ENCODE data around the gene PLCG1. TPM values are rescaled to one million over a fixed set of nuclear protein-coding genes. Genes with fewer than 3 reads are reported as not detected.

PLCG1 gene
- total and polyA plus RNA-seq, 2 donors from 2014 or later: 12.5 to 117 TPM

DNA sequence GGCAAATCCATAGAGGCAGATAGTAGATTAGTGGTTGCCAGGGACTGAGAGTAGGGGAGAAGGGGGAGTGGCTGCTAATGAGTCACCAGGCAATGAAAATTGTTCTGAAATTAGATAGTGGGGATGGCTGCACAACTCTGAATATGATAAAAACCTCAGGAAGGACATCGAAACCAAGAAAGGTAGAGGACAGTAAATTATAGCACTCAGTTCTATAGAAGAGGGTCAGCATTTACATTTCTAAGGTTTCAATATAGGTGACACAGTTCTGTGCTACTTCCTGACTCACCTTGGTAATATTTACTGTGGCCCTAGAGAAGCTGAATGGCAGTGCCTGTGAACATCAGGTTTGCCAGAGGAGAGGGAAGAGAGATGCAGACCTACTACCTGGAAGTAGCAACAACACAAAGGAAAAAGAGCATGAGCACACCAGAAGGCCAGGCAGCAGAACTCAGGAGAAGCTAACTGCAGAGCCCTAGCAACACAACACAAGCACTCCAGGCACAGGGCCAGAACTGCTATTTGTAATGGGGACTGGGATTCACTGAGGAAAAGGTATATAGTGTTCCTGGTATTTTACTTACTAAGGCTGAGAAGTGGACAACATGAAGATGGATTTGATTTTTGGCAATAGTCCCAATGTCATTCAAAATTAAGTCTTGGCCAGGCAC lies 75.9 kb downstream of the PLCG1 start:
- intact Hi-C loops (cut with DNase I): no loop called here
- Histone ChIP-seq H3K4me1 (ENCODE audit: control insufficient read depth in 2 of 3, insufficient read depth in 2 of 3, low read depth in 1 of 3, low read length in 3 of 3) (peaks cover 0 to 2% (median 0%) of the 10 kb centered on the region in 3 donors), H3K9me3 (ENCODE audit: control insufficient read depth in 2 of 3, insufficient read depth in 1 of 3, low read length in 3 of 3) (no peaks in the 10 kb centered on the region), H3K27me3 (ENCODE audit: control insufficient read depth, insufficient read depth, low read length) (no peaks in the 10 kb centered on the region), H3K27ac (ENCODE audit: low read depth in 2 of 2, low read length in 2 of 2) (no peak overlapping the region), H3K4me3 (ENCODE audit: low read length in 3 of 3) (no peak overlapping the region), H3K36me3 (ENCODE audit: control insufficient read depth in 2 of 3, insufficient read depth in 3 of 3, low read length in 3 of 3) (no peaks in the 10 kb centered on the region), H3K9ac (ENCODE audit: low read length in 3 of 3) (no peak overlapping the region)
- DNase-seq: no peak
- FAIRE-seq: no peak
- TF ChIP-seq, protein P1, sequence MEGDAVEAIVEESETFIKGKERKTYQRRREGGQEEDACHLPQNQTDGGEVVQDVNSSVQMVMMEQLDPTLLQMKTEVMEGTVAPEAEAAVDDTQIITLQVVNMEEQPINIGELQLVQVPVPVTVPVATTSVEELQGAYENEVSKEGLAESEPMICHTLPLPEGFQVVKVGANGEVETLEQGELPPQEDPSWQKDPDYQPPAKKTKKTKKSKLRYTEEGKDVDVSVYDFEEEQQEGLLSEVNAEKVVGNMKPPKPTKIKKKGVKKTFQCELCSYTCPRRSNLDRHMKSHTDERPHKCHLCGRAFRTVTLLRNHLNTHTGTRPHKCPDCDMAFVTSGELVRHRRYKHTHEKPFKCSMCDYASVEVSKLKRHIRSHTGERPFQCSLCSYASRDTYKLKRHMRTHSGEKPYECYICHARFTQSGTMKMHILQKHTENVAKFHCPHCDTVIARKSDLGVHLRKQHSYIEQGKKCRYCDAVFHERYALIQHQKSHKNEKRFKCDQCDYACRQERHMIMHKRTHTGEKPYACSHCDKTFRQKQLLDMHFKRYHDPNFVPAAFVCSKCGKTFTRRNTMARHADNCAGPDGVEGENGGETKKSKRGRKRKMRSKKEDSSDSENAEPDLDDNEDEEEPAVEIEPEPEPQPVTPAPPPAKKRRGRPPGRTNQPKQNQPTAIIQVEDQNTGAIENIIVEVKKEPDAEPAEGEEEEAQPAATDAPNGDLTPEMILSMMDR (IDR thresholded peaks at IDR 0.05; ENCODE audit: borderline replicate concordance, extremely low read depth, insufficient read depth): no peak

DNA sequence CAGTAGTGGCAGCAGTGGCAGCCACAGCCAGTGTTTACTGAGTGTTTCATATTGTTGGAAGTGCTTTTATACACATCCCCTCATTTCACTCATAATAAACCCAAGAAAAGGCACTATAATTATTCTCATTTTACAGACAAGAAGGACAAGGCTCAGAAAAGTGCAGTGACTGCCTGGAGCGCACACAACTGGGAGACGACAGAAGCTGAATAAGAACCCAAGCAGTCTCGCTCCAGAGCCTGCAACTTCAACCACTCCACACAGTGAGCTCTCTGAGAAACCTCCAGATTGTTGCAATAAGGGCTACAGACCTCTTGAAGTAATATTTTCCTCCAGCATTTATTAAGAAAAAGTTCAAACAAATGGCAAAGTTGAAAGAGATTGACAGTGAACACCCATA lies 76.9 kb downstream of the PLCG1 start:
- no peak for FAIRE-seq
- no peaks in the 10 kb centered on the region for H3K27me3 ChIP-seq (ENCODE audit: control insufficient read depth, insufficient read depth, low read length)

DNA sequence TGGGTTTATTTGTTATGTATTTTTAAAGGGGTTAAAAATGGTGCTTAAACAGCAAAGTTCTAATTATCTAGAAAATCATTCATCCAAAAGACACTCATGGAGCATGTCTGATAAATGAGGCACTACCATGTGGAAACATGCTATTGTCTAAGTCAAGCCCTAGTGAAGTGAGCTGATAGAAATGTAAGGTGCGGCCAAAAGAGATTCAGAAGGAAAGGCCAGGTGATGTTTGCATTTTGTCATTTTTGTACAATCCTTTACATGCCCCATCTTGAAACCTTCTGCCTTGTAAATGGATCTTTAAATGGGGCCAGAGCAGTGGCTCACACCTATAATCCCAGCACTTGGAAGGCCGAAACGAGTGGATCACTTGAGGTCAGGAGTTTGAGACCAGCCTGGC lies 77.3 kb downstream of the PLCG1 start:
- Histone ChIP-seq H3K9ac (ENCODE audit: low read length in 3 of 3) (no peak overlapping the region), H3K27me3 (ENCODE audit: control insufficient read depth, insufficient read depth, low read length) (no peaks in the 10 kb centered on the region), H3K27ac (ENCODE audit: low read depth in 2 of 2, low read length in 2 of 2) (no peak overlapping the region), H3K9me3 (ENCODE audit: control insufficient read depth in 2 of 3, insufficient read depth in 1 of 3, low read length in 3 of 3) (no peaks in the 10 kb centered on the region), H3K4me1 (ENCODE audit: control insufficient read depth in 2 of 3, insufficient read depth in 2 of 3, low read depth in 1 of 3, low read length in 3 of 3) (peaks cover 0 to 2% (median 0%) of the 10 kb centered on the region in 3 donors), H3K4me3 (ENCODE audit: low read length in 3 of 3) (no peak overlapping the region), H3K36me3 (ENCODE audit: control insufficient read depth in 2 of 3, insufficient read depth in 3 of 3, low read length in 3 of 3) (no peaks in the 10 kb centered on the region)
- intact Hi-C loops (cut with DNase I): no loop called here
- FAIRE-seq (no peak), DNase-seq (no peak)
- TF ChIP-seq, protein P1 (IDR thresholded peaks at IDR 0.05; ENCODE audit: borderline replicate concordance, extremely low read depth, insufficient read depth): no peak

More for the DNA sequence above, 76.9 kb downstream of the PLCG1 start:
- DNase-seq: no peak
- peaks cover 0 to 2% (median 0%) of the 10 kb centered on the region in 3 donors for H3K4me1 ChIP-seq (ENCODE audit: control insufficient read depth in 2 of 3, insufficient read depth in 2 of 3, low read depth in 1 of 3, low read length in 3 of 3)
- H3K9ac ChIP-seq (ENCODE audit: low read length in 3 of 3): no peak overlapping the region
- TF ChIP-seq, protein P1 (IDR thresholded peaks at IDR 0.05; ENCODE audit: borderline replicate concordance, extremely low read depth, insufficient read depth): no peak
- intact Hi-C loops (cut with DNase I): no loop called here
- H3K36me3 ChIP-seq (ENCODE audit: control insufficient read depth in 2 of 3, insufficient read depth in 3 of 3, low read length in 3 of 3): no peaks in the 10 kb centered on the region
- no peaks in the 10 kb centered on the region for H3K9me3 ChIP-seq (ENCODE audit: control insufficient read depth in 2 of 3, insufficient read depth in 1 of 3, low read length in 3 of 3)
- H3K27ac ChIP-seq (ENCODE audit: low read depth in 2 of 2, low read length in 2 of 2): no peak overlapping the region
- H3K4me3 ChIP-seq (ENCODE audit: low read length in 3 of 3): no peak overlapping the region
